KMS-11 (cell line): Measurements from ENCODE around the gene GUCA1A.

Experiments
- H2AFZ ChIP-seq: fragments of 200-600 bp; sonication (generic); 2 replicates; pipeline ENCODE4 v1.6.1; 2016; ENCODE audit warnings: antibody characterized with exemption, mixed run types, low read depth
- H3K27ac ChIP-seq: fragments of 200-600 bp; sonication (generic); 2 replicates; pipeline ENCODE4 v1.6.1; 2016; ENCODE audit warnings: mild to moderate bottlenecking, mixed run types
- H3K27me3 ChIP-seq: fragments of 200-600 bp; sonication (generic); 2 replicates; pipeline ENCODE4 v1.6.1; 2017; ENCODE audit warnings: mild to moderate bottlenecking, low read depth, mixed run types, moderate library complexity; ENCODE audit not compliant: insufficient read depth
- H3K36me3 ChIP-seq: fragments of 200-600 bp; sonication (generic); 2 replicates; pipeline ENCODE4 v1.6.1; 2017; ENCODE audit warnings: mild to moderate bottlenecking, mixed run types; ENCODE audit not compliant: insufficient read depth
- H3K4me1 ChIP-seq: fragments of 200-600 bp; sonication (generic); 2 replicates; pipeline ENCODE4 v1.6.1; 2016; ENCODE audit warnings: mild to moderate bottlenecking, low read depth, mixed run types; ENCODE audit not compliant: poor library complexity, severe bottlenecking
- H3K4me2 ChIP-seq: fragments of 200-600 bp; sonication (generic); 2 replicates; pipeline ENCODE4 v1.7.0; 2016; ENCODE audit warnings: mild to moderate bottlenecking, mixed run types
- H3K4me3 ChIP-seq: fragments of 200-600 bp; sonication (generic); IDR thresholded peaks from 2 replicates; pipeline ENCODE4 v1.6.1; 2017; ENCODE audit warnings: low read depth, low read length, mixed read lengths; ENCODE audit not compliant: insufficient read depth
- H3K79me2 ChIP-seq: fragments of 200-600 bp; sonication (generic); 2 replicates; pipeline ENCODE4 v1.6.1; 2016; ENCODE audit warnings: low read depth, mixed run types; ENCODE audit not compliant: insufficient read depth
- H3K9ac ChIP-seq: fragments of 200-600 bp; sonication (generic); 2 replicates; pipeline ENCODE4 v1.6.1; 2016; ENCODE audit warnings: mild to moderate bottlenecking, mixed run types
- H4K20me1 ChIP-seq: fragments of 200-600 bp; sonication (generic); 2 replicates; pipeline ENCODE4 v1.6.1; 2016; ENCODE audit warnings: mild to moderate bottlenecking, mixed run types; ENCODE audit not compliant: insufficient read depth
- TF ChIP-seq, protein P1 (sequence below): fragments of 200-600 bp; sonication (generic); conservative IDR thresholded peaks from 2 replicates; pipeline ENCODE4 v1.6.1; 2017; ENCODE audit warnings: low read depth, mild to moderate bottlenecking, antibody characterized with exemption, low read length, moderate library complexity, mixed read lengths

Gene GUCA1A

DNA sequence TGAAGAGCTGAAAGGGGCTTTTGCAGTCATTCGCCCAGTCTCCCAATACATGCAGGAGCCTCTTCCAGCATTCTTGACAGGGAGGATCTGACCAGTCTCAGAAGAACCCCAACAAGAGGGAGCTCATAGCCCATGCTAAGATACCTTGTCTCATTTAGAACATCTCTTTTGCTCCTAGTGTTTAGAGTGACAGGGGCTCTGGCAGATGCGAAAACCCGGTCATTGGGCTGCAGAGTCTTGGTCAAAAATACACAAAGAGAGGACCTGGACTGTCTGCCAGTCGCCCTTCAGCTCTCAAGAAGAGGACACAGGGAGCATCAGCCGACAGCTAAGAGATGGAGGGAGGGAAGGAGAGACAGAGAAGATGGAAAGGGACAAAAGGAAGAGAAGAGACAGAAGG lies 20.9 kb downstream of the GUCA1A start:
- Histone ChIP-seq H3K36me3 (no peaks in the 10 kb centered on the region), H4K20me1 (no peaks in the 10 kb centered on the region), H3K4me2 (no peak overlapping the region), H3K4me3 (no peak overlapping the region), H3K27ac (no peak overlapping the region), H3K9ac (no peak overlapping the region), H3K27me3 (no peaks in the 10 kb centered on the region), H2AFZ (no peak overlapping the region), H3K4me1 (no peaks in the 10 kb centered on the region), H3K79me2 (no peaks in the 10 kb centered on the region)
- TF ChIP-seq, protein P1, sequence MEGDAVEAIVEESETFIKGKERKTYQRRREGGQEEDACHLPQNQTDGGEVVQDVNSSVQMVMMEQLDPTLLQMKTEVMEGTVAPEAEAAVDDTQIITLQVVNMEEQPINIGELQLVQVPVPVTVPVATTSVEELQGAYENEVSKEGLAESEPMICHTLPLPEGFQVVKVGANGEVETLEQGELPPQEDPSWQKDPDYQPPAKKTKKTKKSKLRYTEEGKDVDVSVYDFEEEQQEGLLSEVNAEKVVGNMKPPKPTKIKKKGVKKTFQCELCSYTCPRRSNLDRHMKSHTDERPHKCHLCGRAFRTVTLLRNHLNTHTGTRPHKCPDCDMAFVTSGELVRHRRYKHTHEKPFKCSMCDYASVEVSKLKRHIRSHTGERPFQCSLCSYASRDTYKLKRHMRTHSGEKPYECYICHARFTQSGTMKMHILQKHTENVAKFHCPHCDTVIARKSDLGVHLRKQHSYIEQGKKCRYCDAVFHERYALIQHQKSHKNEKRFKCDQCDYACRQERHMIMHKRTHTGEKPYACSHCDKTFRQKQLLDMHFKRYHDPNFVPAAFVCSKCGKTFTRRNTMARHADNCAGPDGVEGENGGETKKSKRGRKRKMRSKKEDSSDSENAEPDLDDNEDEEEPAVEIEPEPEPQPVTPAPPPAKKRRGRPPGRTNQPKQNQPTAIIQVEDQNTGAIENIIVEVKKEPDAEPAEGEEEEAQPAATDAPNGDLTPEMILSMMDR, result no peak

DNA sequence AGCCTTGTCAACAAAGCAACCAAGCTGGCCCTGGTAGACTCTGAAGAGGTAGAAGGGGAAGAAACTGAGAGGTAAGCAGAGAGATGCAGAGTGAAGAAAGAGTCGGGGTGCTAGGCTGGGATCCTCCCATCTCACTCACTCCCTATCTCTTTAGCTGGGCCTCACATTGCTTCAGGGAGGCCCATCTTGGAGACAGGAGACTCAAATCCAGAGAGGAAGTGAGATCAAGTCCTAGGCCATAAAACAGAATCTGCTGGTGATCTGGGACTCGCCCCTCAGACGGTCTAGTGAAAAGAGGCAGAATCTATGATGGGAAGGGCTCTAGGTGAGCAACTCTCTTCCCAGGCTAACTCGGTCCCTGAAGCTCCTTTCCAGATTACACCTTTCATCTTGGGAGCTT lies 22.3 kb downstream of the GUCA1A start:
- Histone ChIP-seq H3K36me3 (no peaks in the 10 kb centered on the region), H3K27me3 (no peaks in the 10 kb centered on the region), H3K4me3 (no peak overlapping the region), H4K20me1 (no peaks in the 10 kb centered on the region), H3K4me2 (no peak overlapping the region), H3K4me1 (no peaks in the 10 kb centered on the region), H2AFZ (no peak overlapping the region), H3K79me2 (no peaks in the 10 kb centered on the region), H3K9ac (no peak overlapping the region), H3K27ac (no peak overlapping the region)
- TF ChIP-seq, protein P1, result no peak

DNA sequence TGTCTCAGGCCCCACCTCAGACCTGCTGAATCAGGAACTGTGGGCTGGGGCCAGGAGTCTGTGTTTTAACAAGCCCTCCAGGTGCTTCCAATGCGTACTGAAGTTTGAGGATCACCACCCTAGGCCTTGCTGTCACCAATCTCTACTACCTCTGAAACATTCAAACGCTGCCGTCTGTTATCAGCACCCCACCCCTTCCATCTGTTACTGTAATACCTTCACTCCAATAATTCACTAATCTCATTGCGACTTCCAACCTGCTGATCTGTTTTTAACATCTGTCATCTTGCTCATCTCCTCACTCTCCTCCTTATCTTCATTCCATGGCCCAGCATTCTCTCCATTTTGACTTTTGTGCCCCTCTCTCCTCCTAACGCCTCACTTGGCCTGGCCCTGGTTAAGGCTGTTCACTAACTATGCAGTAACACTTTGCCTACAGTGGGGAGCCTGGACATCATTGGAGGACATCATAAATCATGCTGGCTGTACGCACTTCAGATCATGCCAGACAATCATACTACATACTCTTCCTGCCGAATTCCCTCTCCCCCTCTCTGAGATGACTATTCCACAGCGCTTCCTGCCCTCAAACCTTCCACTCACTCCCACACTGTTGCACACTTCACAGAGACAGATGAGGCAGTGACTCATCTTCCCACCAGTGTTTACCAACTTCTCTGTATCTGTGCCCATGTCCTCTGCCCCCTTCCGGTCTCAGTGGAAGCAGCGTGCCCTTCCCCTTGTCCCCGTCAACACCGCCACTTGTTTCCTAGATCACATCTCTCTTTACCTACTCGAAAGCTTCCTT lies 24.6 kb downstream of the GUCA1A start:
- Histone ChIP-seq H3K4me2 (no peak overlapping the region), H3K4me3 (no peak overlapping the region), H3K4me1 (no peaks in the 10 kb centered on the region), H3K9ac (no peak overlapping the region), H4K20me1 (no peaks in the 10 kb centered on the region), H3K79me2 (no peaks in the 10 kb centered on the region), H2AFZ (no peak overlapping the region), H3K27ac (no peak overlapping the region), H3K36me3 (no peaks in the 10 kb centered on the region), H3K27me3 (no peaks in the 10 kb centered on the region)
- TF ChIP-seq, protein P1, result no peak

DNA sequence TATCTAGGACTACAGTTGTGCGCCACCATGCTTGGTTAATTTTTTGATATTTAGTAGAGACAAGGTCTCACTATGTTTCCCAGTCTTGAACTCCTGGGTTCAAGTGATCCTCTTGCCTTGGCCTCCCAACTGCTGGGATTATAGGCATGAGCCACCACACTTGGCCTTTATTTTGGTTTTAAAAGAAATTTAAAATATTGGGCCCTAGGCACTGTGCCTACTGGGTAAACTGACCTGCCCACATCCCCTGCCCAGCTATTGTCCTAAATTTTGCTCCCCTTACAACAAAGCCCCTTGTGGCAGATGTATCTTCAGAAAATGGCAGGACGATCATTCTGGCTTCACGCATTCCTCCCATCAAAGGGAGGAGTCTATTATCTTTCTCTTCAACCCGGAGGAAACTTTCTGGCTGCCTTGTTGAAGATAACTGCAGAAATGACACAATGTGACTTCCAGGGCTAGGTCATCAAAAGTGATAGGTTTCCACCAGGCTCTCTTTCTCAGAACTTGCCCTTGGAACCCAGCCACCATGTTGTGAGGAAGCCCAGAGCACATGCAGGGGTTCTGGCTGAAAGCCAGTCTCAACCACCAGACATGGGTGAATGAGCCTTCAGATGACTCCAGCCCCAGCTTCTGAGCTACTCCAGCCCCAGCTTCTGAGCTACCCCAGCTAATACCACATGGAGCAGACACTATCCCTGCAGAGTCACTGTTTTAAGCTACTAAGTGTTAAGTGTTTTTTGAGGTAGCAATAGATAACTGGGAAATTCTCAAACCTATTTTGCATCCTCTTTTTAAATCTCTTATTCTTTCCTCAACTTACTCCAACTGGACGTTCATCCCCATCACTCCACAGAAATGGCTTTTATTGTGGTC lies 26.2 kb downstream of the GUCA1A start:
- no peaks in the 10 kb centered on the region for H3K79me2 ChIP-seq
- TF ChIP-seq, protein P1, result no peak
- H2AFZ ChIP-seq, result no peak overlapping the region
- H3K27me3 ChIP-seq, result no peaks in the 10 kb centered on the region
- no peak overlapping the region for H3K9ac ChIP-seq
- H4K20me1 ChIP-seq, result no peaks in the 10 kb centered on the region
- H3K36me3 ChIP-seq, result no peaks in the 10 kb centered on the region
- no peak overlapping the region for H3K4me2 ChIP-seq
- no peaks in the 10 kb centered on the region for H3K4me1 ChIP-seq
- no peak overlapping the region for H3K27ac ChIP-seq
- no peak overlapping the region for H3K4me3 ChIP-seq
